Effector memory CD4-positive, alpha-beta T cell (primary cell): ENCODE results near the gene TMEM255B.
"Not testable (repeated sequence)": the region's sequence is repeated elsewhere in the genome, so short reads cannot be mapped to it uniquely, and the experiment has no call there.

Experiments
- DNase-seq, 3 donors: peaks; one replicate each; pipeline ENCODE4 v3.0.0-alpha.2; 2020
- H3K27ac ChIP-seq: 2 replicates; pipeline ENCODE4 v1.7.0; 2013; ENCODE audit warnings: mild to moderate bottlenecking, low read length, moderate library complexity; ENCODE audit not compliant: insufficient read depth, poor library complexity, severe bottlenecking
- H3K27me3 ChIP-seq: replicated peaks from 2 replicates; pipeline ENCODE4 v1.7.0; 2013; ENCODE audit warnings: mild to moderate bottlenecking, low read length; ENCODE audit not compliant: insufficient read depth, control insufficient read depth, poor library complexity, severe bottlenecking
- H3K36me3 ChIP-seq: 2 replicates; pipeline ENCODE4 v1.7.0; 2013; ENCODE audit warnings: mild to moderate bottlenecking, low read length, moderate library complexity; ENCODE audit not compliant: control insufficient read depth, insufficient read depth
- H3K4me1 ChIP-seq: 2 replicates; pipeline ENCODE4 v1.7.0; 2013; ENCODE audit warnings: low read length, mild to moderate bottlenecking; ENCODE audit not compliant: control insufficient read depth, insufficient read depth, poor library complexity, severe bottlenecking
- H3K4me3 ChIP-seq: 2 replicates; pipeline ENCODE4 v1.7.0; 2013; ENCODE audit warnings: low read length, low read depth, mild to moderate bottlenecking; ENCODE audit not compliant: insufficient read depth, poor library complexity, severe bottlenecking
- H3K9me3 ChIP-seq: 2 replicates; pipeline ENCODE4 v1.7.0; 2013; ENCODE audit warnings: mild to moderate bottlenecking, low read length, moderate library complexity; ENCODE audit not compliant: control insufficient read depth

Gene TMEM255B

DNA sequence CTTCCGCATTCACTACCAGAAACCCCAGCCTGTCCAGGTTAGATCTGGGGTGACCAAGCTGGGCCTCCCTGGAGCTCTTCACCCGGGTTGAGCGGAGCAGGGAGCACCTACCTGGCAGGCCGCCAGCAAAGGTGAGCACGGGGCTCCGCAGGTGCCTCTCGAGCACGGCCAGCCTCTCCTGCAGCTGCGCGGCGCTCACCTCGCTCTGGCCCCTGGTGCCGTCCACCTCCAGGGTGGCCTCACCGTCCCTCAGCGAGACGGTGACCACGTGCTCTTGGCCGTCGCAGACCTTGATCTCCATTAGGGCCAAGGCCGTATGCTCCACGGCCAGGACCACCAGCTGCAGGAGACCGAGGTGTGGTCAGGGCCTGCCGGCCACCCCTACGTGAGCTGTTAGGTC, 62.8 kb downstream of the TMEM255B start:
- DNase-seq: no peak
- H3K27ac ChIP-seq: no peak overlapping the region
- H3K4me1 ChIP-seq: no peaks in the 10 kb centered on the region
- H3K4me3 ChIP-seq: no peak overlapping the region
- peaks cover under 1% of the 10 kb centered on the region for H3K36me3 ChIP-seq
- H3K27me3 ChIP-seq: no peaks in the 10 kb centered on the region
- H3K9me3 ChIP-seq: no peaks in the 10 kb centered on the region

DNA sequence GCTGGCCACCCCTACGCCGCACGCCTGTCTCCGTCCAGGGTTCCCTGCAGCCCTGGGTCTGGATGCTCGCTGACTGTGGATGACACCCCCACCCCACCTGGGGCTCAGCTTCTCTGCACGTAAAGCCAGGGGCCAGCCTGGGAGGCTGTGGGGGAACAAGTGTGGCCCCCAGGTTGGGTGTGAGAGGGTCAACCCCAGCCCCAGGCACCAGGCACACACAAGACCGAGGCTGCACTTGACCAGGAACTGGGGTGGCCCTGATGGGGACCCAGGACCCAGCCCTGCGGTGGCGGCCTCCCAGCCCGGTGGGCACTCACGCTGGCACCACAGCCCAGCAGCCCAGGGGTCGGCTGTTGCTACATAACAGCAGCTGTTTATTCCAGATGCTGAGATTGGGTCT, 63.2 kb downstream of the TMEM255B start:
- H3K4me1 ChIP-seq: no peaks in the 10 kb centered on the region
- H3K27ac ChIP-seq: no peak overlapping the region
- no peak for DNase-seq
- H3K4me3 ChIP-seq: no peak overlapping the region
- H3K27me3 ChIP-seq: no peaks in the 10 kb centered on the region
- H3K36me3 ChIP-seq: peaks cover 3% of the 10 kb centered on the region
- H3K9me3 ChIP-seq: no peaks in the 10 kb centered on the region

DNA sequence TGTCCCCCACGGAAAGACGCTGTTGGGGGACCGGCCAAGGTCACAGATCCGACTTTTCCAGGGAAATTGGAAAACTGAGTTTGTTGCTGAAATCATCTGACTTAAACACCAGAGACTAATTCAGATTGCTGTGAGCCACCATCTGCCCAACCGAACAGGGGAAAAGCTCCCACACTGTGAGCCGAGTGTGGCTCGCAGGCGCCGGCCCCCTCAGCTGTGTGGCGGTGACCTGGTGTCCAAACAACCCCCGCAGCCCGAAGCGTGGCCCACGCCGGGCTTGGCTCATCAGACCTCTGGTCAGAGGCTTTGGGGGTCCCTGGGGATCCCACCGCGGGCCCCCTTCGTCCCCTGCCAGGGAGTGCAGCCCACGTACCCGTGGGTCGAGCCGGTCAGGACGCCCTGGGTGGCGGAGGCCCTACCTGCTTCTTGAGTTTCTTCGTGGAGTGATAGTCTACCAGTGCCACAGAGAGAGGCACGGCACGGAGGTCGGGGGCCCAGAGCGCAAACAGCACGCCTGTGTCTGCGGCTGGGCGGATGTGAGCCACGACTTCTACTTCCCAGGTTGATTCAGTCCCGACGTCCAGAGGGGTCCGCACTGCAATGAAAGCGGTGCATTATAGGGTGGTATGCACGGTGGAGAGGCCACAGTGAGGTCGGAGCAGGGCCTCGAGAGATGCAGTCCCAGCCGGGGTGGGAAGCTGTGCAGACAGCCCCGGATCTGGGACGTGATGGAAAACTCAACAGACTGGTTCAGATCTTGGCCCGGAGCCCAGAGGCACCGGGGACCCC, 64.1 kb downstream of the TMEM255B start:
- Histone ChIP-seq H3K27me3 (no peaks in the 10 kb centered on the region), H3K27ac (no peak overlapping the region), H3K9me3 (no peaks in the 10 kb centered on the region), H3K4me3 (no peak overlapping the region), H3K4me1 (no peaks in the 10 kb centered on the region), H3K36me3 (peaks cover 3% of the 10 kb centered on the region)
- no peak for DNase-seq

DNA sequence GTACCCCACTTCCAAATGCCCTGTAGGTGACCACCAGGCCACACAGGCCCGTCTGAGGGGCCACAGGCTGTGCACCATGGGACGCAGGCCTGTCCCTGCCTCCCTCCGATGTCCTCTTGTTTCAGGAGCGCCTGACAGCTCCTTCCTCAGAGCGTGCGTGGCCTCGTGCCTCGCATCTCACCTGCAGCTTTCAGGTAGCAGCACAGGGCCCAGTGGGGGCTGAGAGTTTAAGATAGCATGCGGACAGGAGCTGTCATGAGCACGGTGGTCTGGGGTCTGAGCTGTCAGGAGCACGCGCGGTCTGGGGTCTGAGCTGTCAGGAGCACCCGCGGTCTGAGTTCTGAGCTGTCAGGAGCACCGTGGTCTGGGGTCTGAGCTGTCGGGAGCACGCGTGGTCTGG, 64.7 kb downstream of the TMEM255B start:
- no peak overlapping the region for H3K27ac ChIP-seq
- no peaks in the 10 kb centered on the region for H3K9me3 ChIP-seq
- no peaks in the 10 kb centered on the region for H3K27me3 ChIP-seq
- no peaks in the 10 kb centered on the region for H3K4me1 ChIP-seq
- peaks cover 3% of the 10 kb centered on the region for H3K36me3 ChIP-seq
- no peak overlapping the region for H3K4me3 ChIP-seq
- DNase-seq: no peak

DNA sequence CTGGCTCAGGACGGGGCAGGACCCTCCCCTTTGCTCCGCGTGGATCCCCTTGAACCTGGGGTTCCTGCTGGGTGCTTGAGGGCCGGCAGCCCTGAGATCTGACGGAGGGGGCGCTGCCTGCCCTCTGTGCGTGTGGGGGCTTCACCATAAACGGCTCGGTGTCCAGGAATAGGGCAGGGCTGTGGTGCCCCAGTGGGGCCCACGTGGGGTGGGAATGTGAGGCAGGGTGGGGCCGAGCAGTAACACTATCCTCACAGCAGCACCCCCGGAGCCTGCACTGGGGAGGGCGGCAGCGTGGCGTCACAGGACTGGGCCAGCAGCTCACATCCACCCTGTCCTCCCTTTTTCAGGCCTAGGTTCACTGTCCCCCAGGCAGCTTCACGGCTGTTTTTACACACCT, 66.8 kb downstream of the TMEM255B start:
- Histone ChIP-seq H3K36me3 (peaks cover 3% of the 10 kb centered on the region), H3K4me1 (no peaks in the 10 kb centered on the region)

DNA sequence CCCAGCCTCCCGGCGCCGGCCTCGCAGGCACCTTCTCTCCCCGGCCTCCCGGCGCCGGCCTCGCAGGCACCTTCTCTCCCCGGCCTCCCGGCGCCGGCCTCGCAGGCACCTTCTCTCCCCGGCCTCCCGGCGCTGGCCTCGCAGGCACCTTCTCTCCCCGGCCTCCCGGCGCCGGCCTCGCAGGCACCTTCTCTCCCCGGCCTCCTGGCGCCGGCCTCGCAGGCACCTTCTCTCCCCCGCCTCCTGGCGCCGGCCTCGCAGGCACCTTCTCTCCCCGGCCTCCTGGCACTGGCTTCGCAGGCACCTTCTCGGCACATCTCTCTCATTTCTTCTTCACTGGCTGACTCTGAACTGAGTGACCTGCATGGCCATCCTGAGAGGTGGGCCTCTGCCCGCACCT, 67.4 kb downstream of the TMEM255B start:
- not testable (repeated sequence) for H3K9me3 ChIP-seq, H3K36me3 ChIP-seq, H3K27ac ChIP-seq, H3K4me1 ChIP-seq, H3K27me3 ChIP-seq, H3K4me3 ChIP-seq, DNase-seq

More for the DNA sequence above, 66.8 kb downstream of the TMEM255B start:
- H3K4me3 ChIP-seq: no peak overlapping the region
- no peaks in the 10 kb centered on the region for H3K9me3 ChIP-seq
- no peak for DNase-seq
- H3K27me3 ChIP-seq: no peaks in the 10 kb centered on the region
- no peak overlapping the region for H3K27ac ChIP-seq

DNA sequence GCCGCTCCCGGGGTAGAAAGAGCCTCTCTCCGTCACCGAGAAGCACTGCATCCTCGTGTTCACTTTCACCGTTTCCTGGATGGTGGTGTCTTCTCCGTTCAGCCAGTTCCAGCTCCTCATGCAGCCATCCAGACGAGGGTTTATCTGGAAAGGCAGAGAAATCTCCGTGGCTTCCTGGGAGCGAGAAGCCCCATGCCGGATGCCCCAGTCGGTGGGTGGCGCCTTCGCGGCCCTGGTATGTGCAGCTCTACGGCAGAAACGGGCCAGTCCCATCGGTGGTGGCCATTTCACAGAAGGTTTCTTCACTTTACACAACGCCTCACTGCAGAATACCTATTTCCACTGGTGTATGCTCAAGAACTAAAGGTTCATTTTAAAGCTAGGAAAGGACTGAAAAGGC, 68.0 kb downstream of the TMEM255B start:
- Histone ChIP-seq H3K4me1 (no peaks in the 10 kb centered on the region), H3K27ac (no peak overlapping the region), H3K27me3 (no peaks in the 10 kb centered on the region), H3K4me3 (no peak overlapping the region), H3K36me3 (peaks cover 3% of the 10 kb centered on the region), H3K9me3 (no peaks in the 10 kb centered on the region)
- DNase-seq: no peak

DNA sequence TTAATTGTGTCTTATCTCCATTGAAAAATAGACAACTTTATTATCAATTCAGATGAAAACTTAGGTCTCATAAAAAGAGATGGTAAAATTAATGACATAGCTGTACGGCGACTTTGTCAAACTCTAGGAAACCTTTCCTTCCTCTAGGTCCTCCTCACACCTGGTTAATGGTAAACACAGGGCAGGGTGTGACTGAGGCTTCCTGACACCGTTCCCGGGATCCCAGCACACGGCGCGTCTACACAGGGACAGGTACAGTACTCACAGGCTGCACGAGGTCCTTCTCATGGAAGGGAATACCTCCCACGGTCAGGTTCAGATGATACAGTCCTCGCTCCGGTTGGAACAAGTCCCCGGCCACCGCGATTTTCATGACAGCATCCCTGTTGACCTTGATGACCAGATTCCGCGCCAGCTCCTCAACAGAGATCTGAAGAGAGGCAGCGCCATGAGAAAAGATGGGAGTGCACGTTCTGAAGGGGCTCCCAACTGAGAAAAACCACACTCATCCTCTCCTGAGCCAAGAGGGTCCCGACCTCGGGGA, 69.3 kb downstream of the TMEM255B start:
- Histone ChIP-seq H3K36me3 (peaks cover 3% of the 10 kb centered on the region), H3K4me3 (no peak overlapping the region), H3K27ac (no peak overlapping the region)

DNA sequence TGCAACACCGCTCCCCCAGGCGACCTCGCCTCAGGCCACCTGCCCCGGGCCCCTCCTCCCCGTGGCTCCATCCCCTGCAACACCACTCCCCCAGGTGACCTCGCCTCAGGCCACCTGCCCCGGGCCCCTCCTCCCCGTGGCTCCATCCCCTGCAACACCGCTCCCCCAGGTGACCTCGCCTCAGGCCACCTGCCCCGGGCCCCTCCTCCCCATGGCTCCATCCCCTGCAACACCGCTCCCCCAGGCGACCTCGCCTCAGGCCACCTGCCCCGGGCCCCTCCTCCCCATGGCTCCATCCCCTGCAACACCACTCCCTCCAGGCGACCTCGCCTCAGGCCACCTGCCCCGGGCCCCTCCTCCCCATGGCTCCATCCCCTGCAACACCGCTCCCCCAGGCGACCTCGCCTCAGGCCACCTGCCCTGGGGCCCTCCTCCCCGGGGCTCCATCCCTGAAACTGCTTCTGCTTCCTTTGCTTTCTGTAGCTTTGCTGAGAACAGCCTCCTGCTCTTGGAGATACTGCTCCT, 71.5 kb downstream of the TMEM255B start:
- H3K4me1 ChIP-seq, H3K4me3 ChIP-seq, H3K9me3 ChIP-seq, DNase-seq, H3K27me3 ChIP-seq, H3K36me3 ChIP-seq, H3K27ac ChIP-seq: not testable (repeated sequence)

More for the DNA sequence above, 69.3 kb downstream of the TMEM255B start:
- Histone ChIP-seq H3K27me3 (no peaks in the 10 kb centered on the region), H3K4me1 (no peaks in the 10 kb centered on the region), H3K9me3 (no peaks in the 10 kb centered on the region)
- no peak for DNase-seq

DNA sequence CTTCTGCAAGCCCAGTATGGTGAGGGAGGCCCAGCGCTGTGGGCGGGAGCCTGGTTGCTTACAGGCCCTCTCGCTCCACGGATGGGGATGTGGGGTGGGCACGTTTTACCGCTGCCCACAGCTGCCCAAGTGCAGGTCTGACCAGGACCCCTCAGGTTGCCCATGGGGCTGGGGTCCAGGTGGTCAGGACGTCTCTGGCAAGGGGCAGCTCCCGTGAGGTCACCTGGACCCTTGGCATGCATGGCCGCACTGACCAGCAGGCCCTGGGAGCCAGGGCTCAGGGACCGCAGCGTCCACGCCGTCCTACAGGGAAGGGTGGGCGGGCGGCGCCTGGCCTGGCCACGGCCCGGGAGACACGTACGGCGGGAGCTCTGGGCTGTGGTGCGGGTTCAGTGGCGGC, 72.0 kb downstream of the TMEM255B start:
- no peak for DNase-seq
- H3K36me3 ChIP-seq: peaks cover 3% of the 10 kb centered on the region
- no peak overlapping the region for H3K4me3 ChIP-seq
- no peaks in the 10 kb centered on the region for H3K4me1 ChIP-seq
- H3K27ac ChIP-seq: no peak overlapping the region
- H3K9me3 ChIP-seq: no peaks in the 10 kb centered on the region
- no peaks in the 10 kb centered on the region for H3K27me3 ChIP-seq
